PC-3 (cell line): ENCODE results near the gene TCHHL1.

Experiments
- CTCF ChIP-seq: fragments of 300-600 bp; sonication (generic); conservative IDR thresholded peaks from 2 replicates; pipeline ENCODE4 v1.5.1; 2017; ENCODE audit warnings: antibody characterized with exemption, low read depth, mild to moderate bottlenecking, low read length
- EZH2 ChIP-seq: fragments of 300-600 bp; sonication (generic); IDR thresholded peaks from one replicate; pipeline ENCODE4 v1.6.1; 2017; ENCODE audit warnings: antibody characterized with exemption, mild to moderate bottlenecking, low read length; ENCODE audit not compliant: unreplicated experiment
- EZH2phosphoT487 ChIP-seq: fragments of 300-600 bp; sonication (generic); IDR thresholded peaks from 2 replicates; pipeline ENCODE4 v1.6.1; 2018; ENCODE audit warnings: mild to moderate bottlenecking, antibody characterized with exemption, low read length, borderline replicate concordance

- 0 out of 2 replicates have a peak, but pooled peaks have one; percentile 15 for TF ChIP-seq CTCF
- TF ChIP-seq EZH2, result no peak
- TF ChIP-seq EZH2phosphoT487, result no peak
Measured at GRCh38 chr1:152050886-152051675, 37.8 kb downstream of the TCHHL1 start.
